ENCODE results near the gene EIF4EBP2. TPM values are rescaled to one million over a fixed set of nuclear protein-coding genes. Genes with fewer than 3 reads are reported as not detected.

Gene EIF4EBP2
- total RNA-seq, 1 donor from 2014 or later, result 92.7 TPM

DNA sequence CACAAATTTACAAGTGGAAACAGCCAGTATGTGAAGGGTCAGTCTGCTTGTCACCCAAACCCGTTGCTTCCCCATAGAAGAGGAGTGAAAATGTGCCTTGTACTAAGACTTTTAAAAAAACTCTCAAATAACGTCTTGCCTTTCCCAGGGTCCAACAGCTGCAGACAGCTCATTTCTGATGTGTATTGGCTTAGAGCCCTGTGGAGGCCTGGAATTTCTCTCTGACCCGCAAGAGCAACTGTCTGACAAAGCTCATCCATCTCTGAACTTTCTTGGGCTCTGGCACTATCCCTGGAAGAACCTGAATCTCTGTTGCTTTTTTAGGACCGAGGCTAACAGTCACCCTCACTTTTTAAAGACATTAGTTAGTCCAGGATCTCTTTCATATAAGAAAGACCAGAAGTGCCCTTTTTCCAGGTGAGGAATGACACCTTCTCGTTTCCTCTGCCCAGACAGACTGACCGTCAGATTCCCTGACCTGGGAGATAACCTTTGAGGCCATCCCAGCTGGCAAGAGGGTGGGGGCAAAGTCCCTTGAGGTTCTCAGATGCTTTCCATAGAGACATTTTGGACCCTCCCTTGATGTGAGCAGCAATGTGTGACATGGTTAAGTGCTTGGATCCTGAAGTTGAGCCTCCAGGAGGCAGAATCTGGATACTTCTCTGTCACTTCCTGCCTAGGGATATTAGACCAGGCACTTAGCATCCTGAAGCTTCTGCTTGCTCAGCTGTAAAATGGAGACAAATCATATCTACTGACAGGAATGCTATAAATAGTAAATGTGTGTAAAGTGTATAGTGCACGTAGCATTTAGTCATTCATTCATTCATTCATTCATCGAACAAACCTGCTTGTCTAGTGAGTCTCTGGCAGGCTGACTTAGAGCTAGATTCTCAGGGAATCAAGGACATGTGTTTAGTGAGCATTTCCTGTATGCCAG, 42.0 kb downstream of the EIF4EBP2 start:
- DNase-seq (no peak), ATAC-seq (ENCODE audit: poor library complexity) (no peak)

DNA sequence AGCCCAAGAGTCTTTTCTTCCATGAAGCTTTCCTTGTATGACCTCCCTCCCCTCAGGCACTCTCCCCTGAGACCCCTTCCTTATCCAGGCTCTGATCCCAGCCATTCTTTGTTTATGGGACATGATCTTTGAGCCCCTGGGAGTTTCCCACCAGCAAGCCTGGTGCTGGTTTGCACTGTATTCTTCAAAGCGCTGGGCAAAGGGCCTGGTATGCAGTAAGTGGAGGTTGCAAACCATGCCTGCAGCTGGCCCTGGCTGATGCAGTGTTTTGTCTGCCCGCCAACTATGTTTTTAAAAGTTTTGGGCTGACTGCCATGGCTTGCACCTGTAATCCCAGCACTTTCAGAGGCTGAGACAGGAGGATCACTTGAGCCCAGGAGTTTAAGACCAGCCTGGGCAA, 44.3 kb downstream of the EIF4EBP2 start:
- DNase-seq (no peak), ATAC-seq (ENCODE audit: poor library complexity) (peak; percentile 29)
- intact Hi-C loops (cut with DNase I), result no loop called here

More for the DNA sequence above, 42.0 kb downstream of the EIF4EBP2 start:
- intact Hi-C loops (cut with DNase I), result no loop called here

GRCh38 chr10:70455213-70455630, 51.3 kb downstream of the EIF4EBP2 start:
- intact Hi-C loops (cut with DNase I), result no loop called here
- no peak for ATAC-seq (ENCODE audit: poor library complexity)
- DNase-seq, result no peak

DNA sequence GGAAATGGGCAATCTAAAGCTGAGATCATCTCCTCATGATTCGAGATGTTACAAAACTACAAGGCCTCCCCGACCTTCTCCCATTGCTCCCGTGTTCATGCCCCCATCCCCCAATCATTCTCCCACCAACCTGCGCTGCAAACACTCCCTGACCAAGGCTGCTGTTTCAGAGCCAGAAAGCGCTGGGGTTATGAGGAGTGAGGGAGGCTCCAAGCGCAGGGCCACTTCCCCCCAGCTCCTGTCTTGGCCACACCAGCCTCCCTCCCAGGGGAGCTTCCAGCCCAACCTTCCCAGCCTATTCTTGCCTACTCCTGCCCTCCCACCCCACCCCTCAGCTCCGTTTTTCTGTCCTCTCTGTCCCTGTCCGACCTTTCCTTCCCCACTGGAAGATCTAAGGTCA, 52.2 kb downstream of the EIF4EBP2 start:
- ATAC-seq (ENCODE audit: poor library complexity) (no peak), DNase-seq (no peak)
- intact Hi-C loops (cut with DNase I), result no loop called here

DNA sequence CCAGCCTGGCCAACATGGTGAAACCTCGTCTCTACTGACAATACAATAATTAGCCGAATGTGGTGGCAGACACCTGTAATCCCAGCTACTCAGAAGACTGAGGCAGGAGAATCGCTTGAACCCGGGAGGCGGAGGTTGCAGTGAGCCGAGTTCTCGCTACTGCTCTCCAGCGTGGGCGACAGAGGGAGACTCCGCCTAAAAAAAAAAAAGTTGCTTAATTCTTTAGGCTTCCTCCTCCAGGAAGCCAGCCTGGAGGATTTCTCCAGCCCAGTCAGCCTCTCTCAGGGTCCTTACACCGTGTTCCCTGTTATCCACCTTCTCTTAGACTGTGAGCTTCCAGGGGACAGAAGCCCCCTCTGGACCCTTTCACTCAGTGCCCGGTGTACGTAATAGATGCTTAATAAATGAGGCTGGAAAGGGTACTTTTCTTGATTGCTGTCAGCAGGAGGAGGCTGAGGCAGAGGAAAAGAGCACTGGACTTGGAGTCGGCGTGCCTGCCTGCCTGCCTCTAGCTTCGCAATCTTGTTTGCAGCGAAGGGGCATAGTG, 53.9 kb downstream of the EIF4EBP2 start:
- intact Hi-C loops (cut with DNase I), result no loop called here
- DNase-seq, result no peak
- ATAC-seq (ENCODE audit: poor library complexity), result no peak

GRCh38 chr10:70458329-70459060, 54.5 kb downstream of the EIF4EBP2 start:
- peak; percentile 86 for DNase-seq
- intact Hi-C loops (cut with DNase I), result no loop called here
- peak; percentile 74 for ATAC-seq (ENCODE audit: poor library complexity)

- intact Hi-C loops (cut with DNase I), result no loop called here
- DNase-seq (no peak), ATAC-seq (ENCODE audit: poor library complexity) (peak; percentile 37)
Measured at GRCh38 chr10:70459061-70459773, 55.3 kb downstream of the EIF4EBP2 start.

DNA sequence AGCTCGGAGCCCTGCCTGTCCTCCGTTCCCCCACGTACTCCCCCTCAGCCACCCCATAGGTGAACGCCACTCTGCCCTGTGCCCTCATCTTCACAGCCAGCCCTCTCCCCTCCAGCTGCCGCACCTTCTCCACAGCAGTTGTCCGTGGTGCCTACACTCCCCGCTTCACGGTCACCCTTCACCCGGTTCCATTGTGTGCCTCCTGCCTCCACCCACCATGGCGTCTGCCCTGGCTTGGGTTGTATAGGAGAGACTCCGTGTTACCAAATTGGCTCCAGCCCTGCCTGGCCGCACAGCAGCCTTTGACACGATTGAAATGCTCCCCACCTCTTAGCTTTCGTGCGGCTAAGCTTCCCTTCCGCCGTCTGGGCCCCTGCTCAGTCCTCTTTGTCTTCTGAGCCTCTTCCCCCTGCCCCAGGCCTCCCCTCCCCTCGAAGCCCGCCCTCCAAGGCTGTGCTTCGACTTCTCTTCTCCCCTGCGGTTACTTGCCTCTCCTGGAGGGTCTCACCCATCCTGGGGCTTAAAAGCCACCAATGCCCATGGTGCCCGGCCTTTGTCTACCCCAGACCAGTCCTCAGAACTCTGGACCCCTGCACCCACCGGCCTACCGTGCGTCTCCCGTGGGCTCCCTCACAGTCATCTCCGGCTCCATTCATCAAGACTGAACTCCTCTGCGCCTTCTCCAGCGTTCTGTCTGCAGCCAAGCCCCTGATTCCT, 56.0 kb downstream of the EIF4EBP2 start:
- DNase-seq, result no peak
- intact Hi-C loops (cut with DNase I), result loop anchor here (10.0 kb wide), 1 partner anchor 295 kb away; no protein-coding TSS in a partner anchor
- no peak for ATAC-seq (ENCODE audit: poor library complexity)

DNA sequence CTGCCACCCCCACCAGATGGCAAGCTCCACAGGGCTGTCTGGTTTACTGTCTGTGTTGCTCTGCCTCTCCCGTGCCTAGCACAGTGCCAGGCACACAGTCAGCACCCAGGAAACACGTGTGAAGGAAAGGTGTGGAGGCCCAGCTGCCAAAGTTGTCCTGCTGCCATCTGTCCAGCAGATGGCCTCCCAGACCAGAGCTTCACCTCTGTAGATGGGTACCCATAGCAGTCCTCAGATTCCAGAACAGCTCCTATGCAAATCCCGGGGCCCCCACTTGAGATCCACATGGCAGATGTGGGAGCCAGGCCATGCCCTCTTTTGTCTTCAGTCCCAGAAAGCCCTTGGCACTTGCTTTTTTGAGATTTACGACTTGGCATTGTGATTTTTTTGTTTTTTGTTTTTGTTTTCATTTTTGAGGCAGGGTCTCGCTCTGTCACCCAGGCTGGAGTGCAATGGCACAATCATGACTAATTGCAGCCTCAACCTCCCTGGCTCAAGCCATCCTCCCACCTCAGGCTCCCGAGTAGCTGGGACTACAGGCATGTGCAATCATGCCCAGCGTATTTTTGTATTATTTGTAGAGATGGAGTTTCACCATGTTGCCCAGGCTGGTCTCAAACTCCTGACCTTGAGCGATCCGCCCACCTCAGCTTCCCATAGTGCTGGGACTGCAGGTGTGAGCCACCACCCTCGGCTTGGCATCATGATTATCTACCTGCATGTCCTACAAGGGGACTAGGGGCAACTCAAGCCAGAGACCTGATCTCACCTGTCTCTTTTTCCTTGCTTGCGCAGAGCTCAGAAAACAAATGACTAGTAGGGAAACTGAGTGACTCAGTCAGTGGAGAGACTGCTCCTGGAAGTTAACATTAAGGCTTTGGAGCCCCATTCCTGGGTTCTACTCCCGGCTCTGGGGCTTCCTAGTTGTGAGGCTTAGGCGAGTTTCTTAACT, 57.7 kb downstream of the EIF4EBP2 start:
- intact Hi-C loops (cut with DNase I), result loop anchor here (2.0 to 10.0 kb wide), 2 partner anchors 77 to 293 kb away; no protein-coding TSS in a partner anchor
- peak; percentile 65 for ATAC-seq (ENCODE audit: poor library complexity)
- peak; percentile 68 for DNase-seq

GRCh38 chr10:70462349-70462984, 58.5 kb downstream of the EIF4EBP2 start:
- DNase-seq (peak; percentile 91), ATAC-seq (ENCODE audit: poor library complexity) (peak; percentile 77)
- intact Hi-C loops (cut with DNase I), result loop anchor here (2.0 to 10.0 kb wide), 2 partner anchors 76 to 292 kb away; no protein-coding TSS in a partner anchor

DNA sequence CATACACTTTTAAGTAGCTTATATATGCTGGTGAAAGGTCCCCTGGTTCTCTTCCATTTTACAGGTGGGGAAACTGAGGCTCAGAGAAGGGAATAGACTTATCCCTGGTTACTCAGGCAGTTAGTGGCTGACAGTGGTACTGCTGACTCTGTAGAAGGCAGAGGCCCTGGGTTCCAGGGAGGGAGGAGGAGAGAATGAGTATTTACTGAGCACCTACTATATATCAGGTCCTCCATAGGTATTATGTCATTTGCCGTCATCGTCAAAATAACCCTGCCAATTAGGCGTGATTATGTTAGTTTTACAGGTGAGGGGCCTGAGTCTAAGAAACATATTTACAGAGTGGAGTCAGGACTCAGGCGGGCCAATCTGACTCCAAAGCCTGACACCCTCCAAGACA, 61.3 kb downstream of the EIF4EBP2 start:
- intact Hi-C loops (cut with DNase I), result loop anchor here (10.0 kb wide), 1 partner anchor 290 kb away; no protein-coding TSS in a partner anchor
- DNase-seq (no peak), ATAC-seq (ENCODE audit: poor library complexity) (no peak)

DNA sequence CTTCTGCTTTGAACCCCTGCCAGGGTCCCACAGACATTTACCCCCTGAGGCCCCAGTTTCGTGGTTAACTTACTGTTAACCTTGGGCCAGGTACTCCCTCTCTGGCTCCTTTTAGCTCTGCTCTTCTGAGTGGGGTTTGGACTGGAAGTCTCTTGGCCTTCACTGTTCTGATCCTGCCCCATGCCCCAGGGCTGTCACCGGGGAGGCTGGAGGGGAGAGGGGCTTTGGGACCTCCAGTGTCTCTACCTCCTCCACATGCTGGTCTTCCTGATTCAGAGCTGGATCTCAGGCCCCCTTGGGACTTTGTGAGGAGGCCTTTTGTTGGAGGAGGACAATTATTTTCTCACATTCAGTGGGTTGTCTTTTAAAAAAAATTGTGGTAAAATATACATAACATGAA, 61.9 kb downstream of the EIF4EBP2 start:
- DNase-seq (no peak), ATAC-seq (ENCODE audit: poor library complexity) (no peak)

DNA sequence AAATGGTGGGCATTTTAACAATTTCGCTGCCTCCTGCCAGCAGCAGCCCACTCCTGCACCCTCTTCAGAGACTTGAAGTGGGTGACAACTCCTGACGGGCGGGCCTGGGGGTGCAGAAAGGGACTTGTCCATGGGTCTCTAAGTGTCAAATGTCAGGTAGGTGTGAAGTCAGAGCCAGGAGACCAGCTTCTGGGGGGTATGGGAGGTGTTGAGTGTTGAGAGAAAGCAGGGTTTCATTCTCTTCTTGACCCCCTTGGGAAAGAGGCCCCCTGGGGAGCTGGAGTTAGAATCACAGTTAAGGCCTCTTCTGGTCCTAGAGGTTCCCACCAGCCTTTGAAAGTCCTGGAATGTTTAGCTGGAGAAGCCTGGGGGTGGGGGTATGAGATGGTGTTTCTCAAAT, 63.0 kb downstream of the EIF4EBP2 start:
- intact Hi-C loops (cut with DNase I), result loop anchor here (10.0 kb wide), 1 partner anchor 288 kb away; no protein-coding TSS in a partner anchor
- DNase-seq (no peak), ATAC-seq (ENCODE audit: poor library complexity) (no peak)

More for the DNA sequence above, 61.9 kb downstream of the EIF4EBP2 start:
- intact Hi-C loops (cut with DNase I), result loop anchor here (10.0 kb wide), 1 partner anchor 289 kb away; no protein-coding TSS in a partner anchor

GRCh38 chr10:70472799-70473454, 69.0 kb downstream of the EIF4EBP2 start:
- no peak for DNase-seq
- intact Hi-C loops (cut with DNase I), result no loop called here
- no peak for ATAC-seq (ENCODE audit: poor library complexity)

- DNase-seq, result no peak
- no peak for ATAC-seq (ENCODE audit: poor library complexity)
- intact Hi-C loops (cut with DNase I), result no loop called here
Measured at GRCh38 chr10:70474780-70475179, 70.8 kb downstream of the EIF4EBP2 start.

GRCh38 chr10:70475661-70476060, 71.7 kb downstream of the EIF4EBP2 start:
- DNase-seq, result no peak
- ATAC-seq (ENCODE audit: poor library complexity), result no peak
- intact Hi-C loops (cut with DNase I), result no loop called here

Measured in Right ventricle myocardium superior (tissue), 1 donor.